Neural progenitor cell (in vitro differentiated cells): Measurements from ENCODE around the gene CSF1R. TPM values are rescaled to one million over a fixed set of nuclear protein-coding genes. Genes with fewer than 3 reads are reported as not detected.

Experiments
- DNase-seq: peaks from one replicate; pipeline ENCODE4 v3.0.0-alpha.2; 2016; ENCODE audit warnings: low spot score
- H2AFZ ChIP-seq: fragments of 200-600 bp; sonication (generic); replicated peaks from 2 replicates; pipeline ENCODE4 v1.6.1; 2016; ENCODE audit warnings: antibody characterized with exemption
- H3F3A ChIP-seq: fragments of 200-600 bp; sonication (generic); 2 replicates; pipeline ENCODE4 v1.6.1; 2016; ENCODE audit warnings: antibody characterized with exemption, low read depth
- H3K27ac ChIP-seq: fragments of 200-600 bp; sonication (generic); 2 replicates; pipeline ENCODE4 v1.5.1; 2016; ENCODE audit warnings: mild to moderate bottlenecking
- H3K27me3 ChIP-seq: fragments of 200-600 bp; sonication (generic); 2 replicates; pipeline ENCODE4 v1.6.1; 2016; ENCODE audit warnings: mild to moderate bottlenecking, moderate library complexity
- H3K36me3 ChIP-seq: fragments of 200-600 bp; sonication (generic); 2 replicates; pipeline ENCODE4 v1.5.1; 2016
- H3K4me1 ChIP-seq: fragments of 200-600 bp; sonication (generic); 2 replicates; pipeline ENCODE4 v1.6.1; 2016; ENCODE audit warnings: mixed run types
- H3K4me2 ChIP-seq: fragments of 200-600 bp; sonication (generic); 2 replicates; pipeline ENCODE4 v1.6.1; 2016
- H3K4me3 ChIP-seq: fragments of 200-600 bp; sonication (generic); 2 replicates; pipeline ENCODE4 v1.5.1; 2016
- H3K79me2 ChIP-seq: fragments of 200-600 bp; sonication (generic); 2 replicates; pipeline ENCODE4 v1.6.1; 2016; ENCODE audit warnings: low read depth
- H3K9ac ChIP-seq: fragments of 200-600 bp; sonication (generic); 2 replicates; pipeline ENCODE4 v1.6.1; 2016
- H3K9me3 ChIP-seq: fragments of 200-600 bp; sonication (generic); 2 replicates; pipeline ENCODE4 v1.5.1; 2016; ENCODE audit warnings: low read depth
- H4K20me1 ChIP-seq: fragments of 200-600 bp; sonication (generic); 2 replicates; pipeline ENCODE4 v1.6.1; 2016; ENCODE audit warnings: low read depth
- H3K27ac Mint-ChIP-seq: 3 replicates; pipeline ENCODE4 v1.8.0; 2021; ENCODE audit warnings: mixed read lengths
- H3K27me3 Mint-ChIP-seq: 2 replicates; pipeline ENCODE4 v1.8.0; 2022; ENCODE audit warnings: low read depth, mild to moderate bottlenecking, inconsistent platforms, moderate library complexity, mixed read lengths; ENCODE audit not compliant: insufficient read depth
- H3K36me3 Mint-ChIP-seq: 3 replicates; pipeline ENCODE4 v1.8.0; 2021; ENCODE audit warnings: mixed read lengths
- H3K4me1 Mint-ChIP-seq: 3 replicates; pipeline ENCODE4 v1.8.0; 2021; ENCODE audit warnings: mixed read lengths
- H3K4me3 Mint-ChIP-seq: 3 replicates; pipeline ENCODE4 v1.8.0; 2021; ENCODE audit warnings: mild to moderate bottlenecking, moderate library complexity, mixed read lengths
- H3K9me3 Mint-ChIP-seq: 3 replicates; pipeline ENCODE4 v1.8.0; 2020; ENCODE audit warnings: mixed read lengths
- CTCF ChIP-seq: fragments of 200-600 bp; sonication (generic); IDR thresholded peaks from 2 replicates; pipeline ENCODE4 v1.5.1; 2017; ENCODE audit warnings: antibody characterized with exemption, mild to moderate bottlenecking
- EZH2 ChIP-seq: fragments of 200-600 bp; sonication (generic); IDR thresholded peaks from 2 replicates; pipeline ENCODE4 v1.6.1; 2017; ENCODE audit warnings: antibody characterized with exemption, mild to moderate bottlenecking, moderate library complexity
- EZH2phosphoT487 ChIP-seq: fragments of 200-600 bp; sonication (generic); IDR thresholded peaks from 2 replicates; pipeline ENCODE4 v1.6.1; 2017; ENCODE audit warnings: antibody characterized with exemption
- total RNA-seq: library from RNA; depleted of rRNA; stranded (reverse); fragments of >200 nt; gene quantifications from 2 replicates; pipeline ENCODE4 v1.2.3, GENCODE V29; 2015; ENCODE audit warnings: low replicate concordance

The CSF1R gene
- total RNA-seq, 1 donor from 2014 or later: not detected

GRCh38 chr5:150065886-150066285, 20.5 kb downstream of the CSF1R start:
- H3K4me3 ChIP-seq: no peak overlapping the region
- H3K27me3 ChIP-seq: no peaks in the 10 kb centered on the region
- TF ChIP-seq EZH2phosphoT487 (no peak), EZH2 (no peak), CTCF (no peak)
- H3K4me1 ChIP-seq: peaks cover 15% of the 10 kb centered on the region
- H3K9me3 ChIP-seq: no peaks in the 10 kb centered on the region
- no peak for DNase-seq
- no peak overlapping the region for H2AFZ ChIP-seq
- peaks cover 18% of the 10 kb centered on the region for H3K4me1 Mint-ChIP-seq
- H3K36me3 Mint-ChIP-seq: no peaks in the 10 kb centered on the region
- H3K9me3 Mint-ChIP-seq: no peaks in the 10 kb centered on the region
- H3F3A ChIP-seq: no peaks in the 10 kb centered on the region
- no peak overlapping the region for H3K4me2 ChIP-seq
- H3K27ac ChIP-seq: no peak overlapping the region
- H4K20me1 ChIP-seq: no peaks in the 10 kb centered on the region
- no peaks in the 10 kb centered on the region for H3K79me2 ChIP-seq
- no peak overlapping the region for H3K27ac Mint-ChIP-seq
- H3K9ac ChIP-seq: no peak overlapping the region
- no peaks in the 10 kb centered on the region for H3K36me3 ChIP-seq
- peaks cover under 1% of the 10 kb centered on the region for H3K27me3 Mint-ChIP-seq
- no peak overlapping the region for H3K4me3 Mint-ChIP-seq

- H3K9me3 Mint-ChIP-seq: no peaks in the 10 kb centered on the region
- H3K4me2 ChIP-seq: no peak overlapping the region
- H3K79me2 ChIP-seq: no peaks in the 10 kb centered on the region
- H3K9ac ChIP-seq: no peak overlapping the region
- no peaks in the 10 kb centered on the region for H3K27me3 ChIP-seq
- H3K36me3 ChIP-seq: no peaks in the 10 kb centered on the region
- DNase-seq: no peak
- H3K27ac Mint-ChIP-seq: peak overlapping the region; percentile 66
- H3K4me1 ChIP-seq: peaks cover 15% of the 10 kb centered on the region
- peaks cover 18% of the 10 kb centered on the region for H3K4me1 Mint-ChIP-seq
- no peak overlapping the region for H3K4me3 ChIP-seq
- H4K20me1 ChIP-seq: no peaks in the 10 kb centered on the region
- peak overlapping the region; percentile 29 for H2AFZ ChIP-seq
- H3F3A ChIP-seq: no peaks in the 10 kb centered on the region
- H3K36me3 Mint-ChIP-seq: no peaks in the 10 kb centered on the region
- H3K27ac ChIP-seq: no peak overlapping the region
- H3K9me3 ChIP-seq: no peaks in the 10 kb centered on the region
- no peak for TF ChIP-seq EZH2phosphoT487
- no peak for TF ChIP-seq EZH2
- no peak for TF ChIP-seq CTCF
- peaks cover 2% of the 10 kb centered on the region for H3K27me3 Mint-ChIP-seq
- H3K4me3 Mint-ChIP-seq: no peak overlapping the region
These were observed 21.0 kb downstream of the CSF1R start for GRCh38 chr5:150065346-150065745.

GRCh38 chr5:150064681-150065220, 21.6 kb downstream of the CSF1R start:
- Histone ChIP-seq H3K79me2 (no peaks in the 10 kb centered on the region), H3K4me1 (peaks cover 15% of the 10 kb centered on the region), H3K27ac (no peak overlapping the region), H4K20me1 (no peaks in the 10 kb centered on the region), H3F3A (no peaks in the 10 kb centered on the region), H3K4me2 (peak overlapping the region; percentile 23), H3K27me3 (no peaks in the 10 kb centered on the region), H3K36me3 (no peaks in the 10 kb centered on the region), H2AFZ (peak overlapping the region; percentile 69), H3K9me3 (no peaks in the 10 kb centered on the region), H3K4me3 (no peak overlapping the region), H3K9ac (no peak overlapping the region)
- H3K4me1 Mint-ChIP-seq: peaks cover 18% of the 10 kb centered on the region
- peak; percentile 47 for DNase-seq
- H3K36me3 Mint-ChIP-seq: no peaks in the 10 kb centered on the region
- no peaks in the 10 kb centered on the region for H3K9me3 Mint-ChIP-seq
- peak overlapping the region; percentile 33 for H3K4me3 Mint-ChIP-seq
- TF ChIP-seq CTCF: no peak
- no peak for TF ChIP-seq EZH2
- no peak for TF ChIP-seq EZH2phosphoT487
- H3K27ac Mint-ChIP-seq: no peak overlapping the region
- peaks cover 4% of the 10 kb centered on the region for H3K27me3 Mint-ChIP-seq
